Measurements from ENCODE around the gene KIF3A.
A peak's percentile ranks its signal among the peaks of the same experiment; 100 is the strongest.

The KIF3A gene

GRCh38 chr5:132736853-132737833 lies at the start of gene KIF3A:
TSS of gene KIF3A (minus strand) at chr5:132737546. CDS start at chr5:132737419, 127 bp downstream.
- DNase-seq (ENCODE audit: low spot score) = peak; percentile 99

DNA sequence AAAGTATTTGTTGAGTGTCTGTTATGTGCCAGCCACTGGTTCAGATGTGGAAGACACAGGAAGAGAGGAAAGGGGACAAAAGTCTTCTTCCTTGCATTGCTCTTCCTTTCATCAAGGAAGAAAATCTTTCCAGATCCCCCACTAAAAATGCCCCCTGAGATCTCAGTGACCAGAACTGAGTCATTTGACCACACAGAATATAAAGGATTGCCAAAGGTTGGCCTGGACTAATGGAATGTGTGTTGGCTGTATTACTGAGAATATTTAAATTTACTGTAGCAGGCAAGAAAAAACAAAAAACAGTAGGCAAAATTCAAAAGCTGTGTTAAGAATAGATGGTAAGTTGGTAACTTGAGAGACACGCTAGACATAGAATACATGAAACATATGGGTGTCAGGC lies 49.7 kb upstream of the KIF3A start:
- no peak for DNase-seq (ENCODE audit: low spot score)

DNA sequence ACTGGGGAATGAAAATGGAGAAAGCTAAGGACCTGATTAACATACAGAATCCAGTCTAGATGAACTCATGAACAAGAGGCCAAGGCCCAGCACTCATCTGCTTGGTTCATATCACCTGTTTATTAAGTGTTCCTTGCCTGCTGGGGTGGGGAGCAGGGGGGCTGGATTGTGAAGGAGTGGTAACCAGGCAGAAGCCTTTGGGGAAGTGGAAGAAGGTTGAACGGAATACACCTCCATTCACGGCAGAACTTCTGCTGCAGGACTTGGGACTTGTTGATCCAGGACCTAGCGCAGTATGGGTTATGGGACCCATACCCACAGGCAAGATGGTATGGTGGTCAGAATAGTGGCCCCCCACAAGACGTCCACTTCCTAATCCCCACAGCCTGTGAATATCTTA lies 48.5 kb upstream of the KIF3A start:
- DNase-seq (ENCODE audit: low spot score) = no peak

DNA sequence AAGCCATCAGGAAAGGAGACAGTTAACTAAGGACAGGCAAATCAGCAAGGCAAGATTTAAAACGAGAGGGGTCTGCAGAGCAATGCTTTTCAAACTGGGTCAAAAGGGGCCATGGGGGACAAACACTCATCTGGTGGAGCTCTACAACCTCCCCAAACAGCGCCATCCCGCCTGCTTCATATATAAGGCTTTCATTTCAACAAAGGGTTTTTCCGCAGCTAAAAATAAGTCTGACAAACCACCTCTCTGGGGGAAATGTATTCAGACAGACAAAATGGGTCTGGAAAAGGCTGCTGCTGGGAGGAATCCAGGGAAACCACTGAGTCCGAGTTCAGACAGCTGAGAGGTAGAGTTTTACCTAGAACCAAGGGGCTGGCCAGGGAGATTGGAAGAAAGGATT lies 48.0 kb upstream of the KIF3A start:
- no peak for DNase-seq (ENCODE audit: low spot score)

- DNase-seq (ENCODE audit: low spot score) = no peak
Observed at GRCh38 chr5:132782101-132782500, 44.8 kb upstream of the KIF3A start.

- DNase-seq (ENCODE audit: low spot score) = no peak
Observed at GRCh38 chr5:132781029-132781428, 43.7 kb upstream of the KIF3A start.

DNA sequence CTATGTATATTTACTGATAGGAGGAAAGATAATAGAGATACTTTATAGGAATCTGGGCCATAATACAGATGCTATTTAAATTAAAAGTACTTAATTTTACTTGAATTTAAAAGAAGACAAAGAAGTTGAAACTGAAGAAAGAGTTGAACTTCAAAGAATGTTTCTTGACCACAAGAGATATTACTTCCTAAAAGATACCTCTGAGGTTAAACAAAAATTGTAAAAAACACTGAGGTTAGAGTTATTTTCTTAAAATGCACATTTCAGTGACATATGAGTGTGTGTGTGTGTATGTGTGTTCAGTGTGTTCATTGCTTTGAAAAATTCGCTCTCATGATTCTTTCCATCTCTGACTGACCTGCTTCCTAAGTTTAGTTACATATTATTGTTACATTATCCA lies 43.2 kb upstream of the KIF3A start:
- DNase-seq (ENCODE audit: low spot score) = no peak

- DNase-seq (ENCODE audit: low spot score) = no peak
Observed at GRCh38 chr5:132779961-132780360, 42.6 kb upstream of the KIF3A start.

- no peak for DNase-seq (ENCODE audit: low spot score)
Observed at GRCh38 chr5:132778856-132779255, 41.5 kb upstream of the KIF3A start.

- no peak for DNase-seq (ENCODE audit: low spot score)
Observed at GRCh38 chr5:132778129-132778528, 40.8 kb upstream of the KIF3A start.

- peak; percentile 21 for DNase-seq (ENCODE audit: low spot score)
Observed at GRCh38 chr5:132777209-132778069, 40.1 kb upstream of the KIF3A start, which contains the start of gene SEPTIN8. TSS of gene SEPTIN8 (minus strand) at chr5:132777239. CDS start at chr5:132777137, 102 bp downstream.

- DNase-seq (ENCODE audit: low spot score) = no peak
Observed at GRCh38 chr5:132776938-132777208, 39.5 kb upstream of the KIF3A start.

DNA sequence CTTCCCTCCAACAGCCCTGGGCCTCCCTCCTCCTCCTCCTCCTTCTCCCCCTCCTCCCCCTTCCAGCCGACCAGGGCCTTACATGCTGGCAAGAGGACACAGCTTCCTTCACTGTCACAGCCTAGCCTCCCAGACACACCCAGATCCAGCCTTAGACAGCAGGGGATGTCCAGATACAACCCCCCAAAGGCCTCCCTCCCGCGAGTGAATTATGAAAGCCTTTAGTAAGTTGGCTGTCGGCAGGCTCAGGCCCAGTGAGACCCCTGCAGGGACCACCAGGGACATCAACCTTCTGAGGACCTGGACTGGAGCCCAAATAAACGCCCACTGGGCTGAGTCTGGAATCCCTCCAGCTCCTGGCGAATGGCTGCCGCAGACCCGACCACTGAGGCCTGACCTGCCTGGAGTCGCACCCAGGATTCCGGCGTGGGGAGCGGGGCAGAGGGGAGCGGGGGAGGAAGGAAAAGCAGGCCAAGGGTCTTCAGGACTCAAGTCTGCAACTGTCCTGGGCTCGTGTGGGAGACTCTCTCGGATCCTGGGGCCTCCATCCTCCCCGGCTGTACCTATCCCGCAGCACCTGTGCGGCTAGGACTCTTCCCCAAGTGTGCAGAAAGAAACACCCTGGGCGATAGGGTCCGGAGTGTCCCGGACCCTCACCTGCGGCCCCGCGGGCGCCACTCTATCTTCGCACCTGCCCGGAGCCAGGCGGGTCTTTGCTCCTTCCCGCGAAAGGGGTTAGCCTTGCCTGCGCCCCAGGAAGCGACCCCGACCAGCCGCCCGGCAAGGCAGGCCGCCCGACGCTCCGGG lies 39.0 kb upstream of the KIF3A start:
- no peak for DNase-seq (ENCODE audit: low spot score)

- DNase-seq (ENCODE audit: low spot score) = no peak
Observed at GRCh38 chr5:132775476-132775961, 38.2 kb upstream of the KIF3A start.

GRCh38 chr5:132774896-132775295 lies 37.5 kb upstream of the KIF3A start:
- no peak for DNase-seq (ENCODE audit: low spot score)

DNA sequence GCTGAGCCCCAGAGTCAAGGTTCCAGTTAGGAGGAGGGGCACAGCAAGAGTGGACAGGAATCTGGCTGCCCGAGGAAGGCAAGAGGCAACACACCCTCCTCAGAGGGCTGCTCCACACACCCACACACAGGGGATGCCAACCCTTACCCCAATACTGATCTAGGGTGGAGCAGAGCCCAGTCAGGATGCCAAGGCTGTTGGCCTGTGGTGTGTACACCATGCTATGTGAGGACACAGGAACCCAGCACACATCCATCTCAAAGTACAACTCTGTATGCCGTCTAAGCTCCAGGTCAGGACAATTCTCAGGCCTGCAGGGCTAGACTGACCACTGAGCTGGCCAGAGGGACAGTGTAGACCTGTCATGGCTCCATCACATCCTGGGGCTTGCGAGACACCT lies 37.1 kb upstream of the KIF3A start:
- no peak for DNase-seq (ENCODE audit: low spot score)

DNA sequence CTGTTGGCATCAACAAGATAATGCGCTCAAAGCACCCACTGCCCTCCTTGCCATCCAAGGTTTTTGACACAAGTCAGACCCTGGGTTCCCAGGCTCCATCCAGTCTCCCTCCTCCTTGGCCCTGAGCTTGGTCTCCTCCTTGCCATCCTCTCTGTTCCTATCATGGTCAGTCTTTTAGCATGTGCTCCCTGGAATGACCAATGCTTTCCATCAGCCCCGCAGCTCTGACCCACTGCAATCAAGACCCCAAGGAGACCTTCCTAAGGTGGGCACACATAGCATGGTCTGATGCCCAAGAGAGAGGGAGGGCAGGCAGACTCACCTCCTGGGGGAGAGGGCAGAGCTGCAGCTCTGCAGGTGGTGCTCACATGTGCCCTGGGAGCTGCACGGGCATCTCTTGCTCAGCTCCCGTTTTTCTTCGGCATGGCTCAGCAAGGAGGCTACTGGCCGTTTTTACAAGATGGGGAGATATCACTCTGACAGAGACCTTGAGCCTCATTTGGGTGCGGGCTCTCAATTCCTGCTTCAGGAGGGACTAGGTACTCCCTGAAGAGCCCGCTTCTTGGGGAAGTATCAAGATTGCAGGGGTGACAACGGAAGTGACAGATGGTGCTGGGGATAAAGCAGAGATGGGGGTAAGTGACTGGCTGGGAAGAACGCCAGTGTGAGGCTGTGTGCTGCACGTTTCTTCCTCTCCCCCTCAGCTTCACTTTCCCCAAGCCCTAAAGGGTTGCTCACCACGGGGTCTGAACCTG lies 36.4 kb upstream of the KIF3A start:
- no peak for DNase-seq (ENCODE audit: low spot score)

DNA sequence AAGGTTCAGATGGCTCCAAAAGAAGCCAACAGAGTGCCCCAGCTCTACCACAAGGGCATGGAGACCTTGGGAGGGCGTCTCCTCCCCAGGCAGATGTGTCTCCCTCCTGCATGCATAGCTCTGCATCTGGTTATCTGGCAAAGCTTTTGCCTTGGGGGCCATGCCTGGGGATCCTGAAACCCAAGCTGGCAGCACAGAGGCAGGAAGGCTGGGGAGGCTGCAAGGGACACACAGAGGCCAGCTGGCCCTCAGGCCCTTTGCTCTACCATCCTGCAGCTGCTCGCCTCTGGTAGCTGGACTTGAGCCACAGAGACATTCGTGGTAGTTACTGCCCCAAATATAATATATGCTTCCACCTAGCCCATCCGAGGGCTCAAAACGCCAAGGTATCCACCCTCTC lies 35.8 kb upstream of the KIF3A start:
- no peak for DNase-seq (ENCODE audit: low spot score)

GRCh38 chr5:132772291-132773070 lies 35.1 kb upstream of the KIF3A start:
- no peak for DNase-seq (ENCODE audit: low spot score)

- DNase-seq (ENCODE audit: low spot score) = no peak
Observed at GRCh38 chr5:132771503-132771998, 34.2 kb upstream of the KIF3A start.

All from CD4-positive, alpha-beta T cell treated with Interleukin-6 at 100 ng/mL for 8 hours (primary cell).